Measurements from ENCODE around the gene ZNF804B.

DNA sequence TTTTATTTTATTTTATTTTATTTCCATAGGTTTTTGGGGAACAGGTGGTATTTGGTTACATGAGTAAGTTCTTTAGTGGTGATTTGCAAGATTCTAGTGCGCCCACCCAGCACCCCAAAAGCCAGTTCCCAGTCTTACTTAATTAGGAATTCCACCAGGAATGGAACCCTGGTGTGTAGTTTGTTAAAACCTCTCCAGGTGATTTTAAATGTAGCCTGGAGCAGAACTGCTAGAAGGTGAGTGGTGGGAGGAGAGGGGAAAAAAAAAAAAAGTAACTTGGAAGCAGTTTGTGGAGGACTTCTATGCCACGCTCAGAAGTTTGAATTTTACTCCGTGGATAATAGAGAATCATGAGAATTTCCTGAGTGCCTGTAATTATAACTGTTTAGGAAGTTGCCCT, 41.5 kb downstream of the ZNF804B start:
- TF ChIP-seq, protein P1, sequence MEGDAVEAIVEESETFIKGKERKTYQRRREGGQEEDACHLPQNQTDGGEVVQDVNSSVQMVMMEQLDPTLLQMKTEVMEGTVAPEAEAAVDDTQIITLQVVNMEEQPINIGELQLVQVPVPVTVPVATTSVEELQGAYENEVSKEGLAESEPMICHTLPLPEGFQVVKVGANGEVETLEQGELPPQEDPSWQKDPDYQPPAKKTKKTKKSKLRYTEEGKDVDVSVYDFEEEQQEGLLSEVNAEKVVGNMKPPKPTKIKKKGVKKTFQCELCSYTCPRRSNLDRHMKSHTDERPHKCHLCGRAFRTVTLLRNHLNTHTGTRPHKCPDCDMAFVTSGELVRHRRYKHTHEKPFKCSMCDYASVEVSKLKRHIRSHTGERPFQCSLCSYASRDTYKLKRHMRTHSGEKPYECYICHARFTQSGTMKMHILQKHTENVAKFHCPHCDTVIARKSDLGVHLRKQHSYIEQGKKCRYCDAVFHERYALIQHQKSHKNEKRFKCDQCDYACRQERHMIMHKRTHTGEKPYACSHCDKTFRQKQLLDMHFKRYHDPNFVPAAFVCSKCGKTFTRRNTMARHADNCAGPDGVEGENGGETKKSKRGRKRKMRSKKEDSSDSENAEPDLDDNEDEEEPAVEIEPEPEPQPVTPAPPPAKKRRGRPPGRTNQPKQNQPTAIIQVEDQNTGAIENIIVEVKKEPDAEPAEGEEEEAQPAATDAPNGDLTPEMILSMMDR (IDR thresholded peaks at IDR 0.05): no peak
- TF ChIP-seq POLR2A (IDR thresholded peaks at IDR 0.05) (no peak), POLR2AphosphoS5 (IDR thresholded peaks at IDR 0.05) (no peak)

Measured in breast epithelium (tissue), 3 donors.